ENCODE results near the gene EARS2.

Gene EARS2

GRCh38 chr16:23578101-23578830 lies 21.1 kb upstream of the EARS2 start:
- TF ChIP-seq POLR2A (IDR thresholded peaks at IDR 0.05; ENCODE audit: low read length), result no peak
- TF ChIP-seq GATA1 (IDR thresholded peaks at IDR 0.05; ENCODE audit: low read depth, low read length), result no peak
- no peak for DNase-seq

GRCh38 chr16:23577493-23577892 lies 20.3 kb upstream of the EARS2 start:
- DNase-seq, result no peak
- TF ChIP-seq POLR2A (IDR thresholded peaks at IDR 0.05; ENCODE audit: low read length) (no peak), GATA1 (IDR thresholded peaks at IDR 0.05; ENCODE audit: low read depth, low read length) (no peak)

GRCh38 chr16:23575834-23576233 lies 18.7 kb upstream of the EARS2 start:
- TF ChIP-seq POLR2A (IDR thresholded peaks at IDR 0.05; ENCODE audit: low read length) (no peak), GATA1 (IDR thresholded peaks at IDR 0.05; ENCODE audit: low read depth, low read length) (no peak)
- DNase-seq, result no peak

- DNase-seq, result no peak
- TF ChIP-seq POLR2A (IDR thresholded peaks at IDR 0.05; ENCODE audit: low read length) (no peak), GATA1 (IDR thresholded peaks at IDR 0.05; ENCODE audit: low read depth, low read length) (no peak)
These were observed 16.7 kb upstream of the EARS2 start for GRCh38 chr16:23573817-23574216.

- no peak for DNase-seq
- TF ChIP-seq POLR2A (IDR thresholded peaks at IDR 0.05; ENCODE audit: low read length) (no peak), GATA1 (IDR thresholded peaks at IDR 0.05; ENCODE audit: low read depth, low read length) (no peak)
These were observed 15.2 kb upstream of the EARS2 start for GRCh38 chr16:23572394-23572793.

GRCh38 chr16:23571895-23572294 lies 14.7 kb upstream of the EARS2 start:
- TF ChIP-seq GATA1 (IDR thresholded peaks at IDR 0.05; ENCODE audit: low read depth, low read length) (no peak), POLR2A (IDR thresholded peaks at IDR 0.05; ENCODE audit: low read length) (no peak)
- DNase-seq, result no peak

- TF ChIP-seq POLR2A (IDR thresholded peaks at IDR 0.05; ENCODE audit: low read length), result no peak
- no peak for TF ChIP-seq GATA1 (IDR thresholded peaks at IDR 0.05; ENCODE audit: low read depth, low read length)
- no peak for DNase-seq
These were observed 14.0 kb upstream of the EARS2 start for GRCh38 chr16:23570992-23571632.

- no peak for DNase-seq
- no peak for TF ChIP-seq POLR2A (IDR thresholded peaks at IDR 0.05; ENCODE audit: low read length)
- TF ChIP-seq GATA1 (IDR thresholded peaks at IDR 0.05; ENCODE audit: low read depth, low read length), result no peak
These were observed 10.5 kb upstream of the EARS2 start for GRCh38 chr16:23567602-23568001.

- TF ChIP-seq POLR2A (IDR thresholded peaks at IDR 0.05; ENCODE audit: low read length), result no peak
- no peak for TF ChIP-seq GATA1 (IDR thresholded peaks at IDR 0.05; ENCODE audit: low read depth, low read length)
- no peak for DNase-seq
These were observed 9.6 kb upstream of the EARS2 start for GRCh38 chr16:23566724-23567123.

- DNase-seq, result no peak
- TF ChIP-seq POLR2A (IDR thresholded peaks at IDR 0.05; ENCODE audit: low read length), result no peak
- TF ChIP-seq GATA1 (IDR thresholded peaks at IDR 0.05; ENCODE audit: low read depth, low read length), result no peak
These were observed 7.6 kb upstream of the EARS2 start for GRCh38 chr16:23564575-23565363.

- TF ChIP-seq POLR2A (IDR thresholded peaks at IDR 0.05; ENCODE audit: low read length), result no peak
- no peak for DNase-seq
These were observed 6.0 kb upstream of the EARS2 start for GRCh38 chr16:23563186-23563585.

GRCh38 chr16:23562505-23562904 lies 5.4 kb upstream of the EARS2 start:
- TF ChIP-seq POLR2A (IDR thresholded peaks at IDR 0.05; ENCODE audit: low read length) (no peak), GATA1 (IDR thresholded peaks at IDR 0.05; ENCODE audit: low read depth, low read length) (no peak)

GRCh38 chr16:23561586-23561985 lies 4.4 kb upstream of the EARS2 start:
- no peak for DNase-seq
- no peak for TF ChIP-seq GATA1 (IDR thresholded peaks at IDR 0.05; ENCODE audit: low read depth, low read length)
- no peak for TF ChIP-seq POLR2A (IDR thresholded peaks at IDR 0.05; ENCODE audit: low read length)

More at GRCh38 chr16:23562505-23562904, 5.4 kb upstream of the EARS2 start:
- DNase-seq, result no peak

Measured in erythroblast (primary cell).